Measurements from ENCODE around the gene BTN1A1. TPM values are rescaled to one million over a fixed set of nuclear protein-coding genes. Genes with fewer than 3 reads are reported as not detected.
"Not testable (repeated sequence)": the region's sequence is repeated elsewhere in the genome, so short reads cannot be mapped to it uniquely, and the experiment has no call there.

BTN1A1 gene
- total RNA-seq, 4 donors from 2014 or later: not detected

DNA sequence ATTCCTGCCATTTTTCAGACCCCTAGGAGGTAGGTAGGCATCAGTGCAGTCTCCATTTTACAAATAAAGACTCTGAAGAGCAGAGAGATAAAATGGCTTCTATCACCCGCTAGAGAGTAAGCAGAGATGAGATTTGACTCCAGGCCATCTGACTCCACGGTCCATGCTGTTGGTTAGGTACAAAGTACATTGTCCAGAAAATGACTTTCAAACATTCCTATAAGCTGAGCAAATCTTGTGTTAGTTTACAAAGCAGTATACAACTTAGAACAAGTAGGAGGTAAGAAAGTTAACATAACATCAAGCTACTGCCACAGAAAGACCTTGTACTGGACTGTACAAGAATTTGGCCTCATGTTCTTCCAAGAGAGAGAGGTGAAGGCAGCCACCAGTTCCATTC is 14.9 kb downstream of the BTN1A1 start:
- ATAC-seq (ENCODE audit: low FRiP score): no peak
- DNase-seq (ENCODE audit: low spot score): no peak
- TF ChIP-seq CTCF (IDR thresholded peaks at IDR 0.05): no peak

GRCh38 chr6:26516481-26517427 is 16.7 kb downstream of the BTN1A1 start:
- ATAC-seq (ENCODE audit: low FRiP score) (no peak), DNase-seq (ENCODE audit: low spot score) (no peak)
- TF ChIP-seq CTCF (IDR thresholded peaks at IDR 0.05): no peak

GRCh38 chr6:26519359-26519758 is 19.3 kb downstream of the BTN1A1 start:
- ATAC-seq (ENCODE audit: low FRiP score) (no peak), DNase-seq (ENCODE audit: low spot score) (no peak)
- no peak for TF ChIP-seq CTCF (IDR thresholded peaks at IDR 0.05)

DNA sequence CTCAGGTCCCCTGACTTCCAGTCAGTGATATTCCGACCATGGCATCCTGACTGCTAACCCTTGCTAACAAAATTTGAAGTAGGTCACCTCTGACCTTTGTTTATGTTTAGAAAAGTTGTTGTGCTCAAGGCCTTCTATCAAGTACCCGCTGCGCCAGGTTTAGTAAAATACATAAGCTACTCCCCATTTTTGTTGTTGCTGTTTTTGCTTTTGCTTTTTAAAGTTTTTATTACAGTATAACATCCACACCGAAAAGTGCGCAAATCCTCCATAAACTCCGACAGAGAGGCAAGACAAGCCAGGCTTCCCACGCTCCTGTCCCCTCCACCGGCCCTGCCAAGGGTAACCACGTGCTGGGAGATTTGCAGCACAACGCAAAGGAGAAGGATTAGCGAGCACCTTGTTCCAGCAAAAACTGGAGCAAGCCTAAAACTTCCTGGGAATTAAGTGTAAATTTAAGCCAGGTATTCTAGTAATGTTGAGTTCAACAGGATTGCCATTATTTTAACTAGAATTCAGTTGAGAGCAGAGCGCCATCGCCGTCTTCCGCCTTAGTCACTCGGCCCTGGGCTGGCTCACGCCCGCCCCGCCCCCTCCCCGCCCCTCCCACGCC is 20.2 kb downstream of the BTN1A1 start:
- ATAC-seq (ENCODE audit: low FRiP score) (peak; percentile 39), DNase-seq (ENCODE audit: low spot score) (no peak)
- no peak for TF ChIP-seq CTCF (IDR thresholded peaks at IDR 0.05)

GRCh38 chr6:26520850-26521599 is 20.9 kb downstream of the BTN1A1 start:
- ATAC-seq (ENCODE audit: low FRiP score): peak; percentile 93
- no peak for TF ChIP-seq CTCF (IDR thresholded peaks at IDR 0.05)
- DNase-seq (ENCODE audit: low spot score): peak; percentile 88

- ATAC-seq (ENCODE audit: low FRiP score) (peak; percentile 90), DNase-seq (ENCODE audit: low spot score) (peak; percentile 54)
- TF ChIP-seq CTCF (IDR thresholded peaks at IDR 0.05): no peak
These were observed 21.7 kb downstream of the BTN1A1 start for GRCh38 chr6:26521600-26522391.

DNA sequence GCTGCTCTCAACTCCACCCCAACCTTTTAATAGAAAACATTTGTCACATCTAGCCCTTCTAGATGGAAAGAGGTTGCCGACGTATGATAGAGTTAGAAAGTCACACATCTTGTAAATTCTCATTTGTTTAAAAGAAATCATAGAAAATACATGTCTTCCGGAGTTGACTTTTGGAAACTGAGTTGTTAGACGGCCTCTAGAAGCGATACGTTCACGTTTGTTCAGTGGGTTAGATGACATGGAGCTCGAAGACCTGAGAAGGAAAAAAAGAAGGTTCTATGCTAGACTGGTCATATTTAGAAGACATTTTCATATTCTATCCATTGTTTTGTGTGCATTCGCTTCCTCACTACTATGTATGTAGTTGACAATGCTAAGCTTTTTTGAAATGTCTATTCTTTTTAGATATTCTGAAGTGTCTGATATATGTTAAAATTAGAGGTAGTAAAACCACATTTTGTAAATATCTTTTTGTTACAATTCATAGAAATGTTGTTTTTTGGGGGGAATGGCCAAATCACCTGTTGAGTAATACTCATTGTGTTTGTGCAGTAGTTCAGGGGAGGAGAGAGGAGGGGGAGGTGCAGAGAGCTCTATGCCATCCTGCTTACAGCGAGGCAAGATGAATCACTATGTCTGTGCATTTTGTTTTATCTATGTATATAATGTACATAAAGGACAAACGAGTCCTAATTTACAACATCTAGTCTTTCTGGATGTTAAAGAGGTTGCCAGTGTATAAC is 22.6 kb downstream of the BTN1A1 start:
- not testable (repeated sequence) for DNase-seq (ENCODE audit: low spot score); ATAC-seq (ENCODE audit: low FRiP score)

- DNase-seq (ENCODE audit: low spot score); ATAC-seq (ENCODE audit: low FRiP score): not testable (repeated sequence)
These were observed 24.2 kb downstream of the BTN1A1 start for GRCh38 chr6:26524314-26524713.

Measured in omental fat pad (tissue), 4 donors.